Activated T-cell treated with anti-CD3 and anti-CD28 coated beads, Interleukin-2, amount 50 U/mL, for 4 hours (primary cell): ENCODE measurements around the gene AFF2. TPM values are rescaled to one million over a fixed set of nuclear protein-coding genes. Genes with fewer than 3 reads are reported as not detected.

ENCODE experiments used
- ATAC-seq, 2 donors: fragments of 200-7000 bp; cut with Tn5 transposase; one replicate each; pipeline ENCODE4 v1.10.0; 2021
- DNase-seq: peaks from one replicate; pipeline ENCODE4 v3.0.0-alpha.2; 2020
- H3K27me3 Mint-ChIP-seq: one replicate; pipeline ENCODE4 v1.8.0; 2021; ENCODE audit warnings: low read depth, mixed read lengths
- H3K36me3 Mint-ChIP-seq: one replicate; pipeline ENCODE4 v1.8.0; 2022; ENCODE audit warnings: mixed read lengths; ENCODE audit not compliant: insufficient read depth
- H3K4me1 Mint-ChIP-seq: one replicate; pipeline ENCODE4 v1.8.0; 2021; ENCODE audit warnings: low read depth, mixed read lengths
- H3K4me3 Mint-ChIP-seq: one replicate; pipeline ENCODE4 v1.8.0; 2021; ENCODE audit warnings: mild to moderate bottlenecking, moderate library complexity, mixed read lengths
- H3K9me3 Mint-ChIP-seq: one replicate; pipeline ENCODE4 v1.8.0; 2021; ENCODE audit warnings: mixed read lengths
- total RNA-seq, 3 donors: library from RNA; stranded (reverse); gene quantifications; one replicate each; pipeline ENCODE4 v1.2.1, GENCODE V29; 2021

The AFF2 gene
- total RNA-seq, 3 donors from 2014 or later, result 4.9 to 7.0 (median 5.8) TPM

DNA sequence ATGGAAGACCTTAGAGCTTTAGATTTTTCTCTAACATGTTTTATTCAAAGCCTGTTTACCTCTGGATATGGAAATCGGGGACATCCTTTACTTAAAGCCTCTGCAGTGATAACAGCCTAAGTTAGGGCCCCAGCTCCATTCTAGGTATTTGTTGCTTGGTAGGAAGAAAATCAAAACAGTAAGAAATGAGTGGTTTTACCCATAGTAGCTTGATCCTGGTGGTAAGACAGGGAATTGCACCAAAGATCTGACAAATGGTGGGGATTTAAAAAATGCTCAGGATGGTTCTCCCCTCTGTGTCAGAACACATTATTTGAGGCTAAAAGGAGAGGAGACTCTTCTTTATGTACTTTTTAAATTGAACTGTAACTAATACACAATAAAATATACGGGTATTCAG is 52.4 kb downstream of the AFF2 start:
- no peak overlapping the region for H3K4me3 Mint-ChIP-seq
- peaks cover 1% of the 10 kb centered on the region for H3K4me1 Mint-ChIP-seq
- H3K27me3 Mint-ChIP-seq, result no peaks in the 10 kb centered on the region
- no peaks in the 10 kb centered on the region for H3K9me3 Mint-ChIP-seq
- DNase-seq (no peak), ATAC-seq (no peak)
- H3K36me3 Mint-ChIP-seq, result no peaks in the 10 kb centered on the region

DNA sequence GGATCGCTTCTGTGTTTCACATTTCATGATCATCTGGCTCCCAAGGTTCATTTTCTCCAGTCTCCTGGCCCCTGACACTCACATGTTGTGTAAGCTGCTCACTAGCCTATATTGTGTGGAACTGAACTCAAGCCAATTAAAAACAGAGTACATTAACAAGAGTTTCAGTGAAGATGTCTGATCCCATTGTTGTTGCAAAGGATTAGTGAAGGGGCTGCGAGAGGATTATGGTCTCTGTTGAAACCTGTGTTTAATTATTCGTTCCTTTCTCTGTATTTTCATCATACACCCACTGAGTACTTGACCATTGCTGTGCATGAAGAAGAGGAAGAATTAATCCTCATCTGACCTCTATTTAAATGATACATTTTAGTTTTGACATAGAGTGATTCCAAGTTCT is 54.7 kb downstream of the AFF2 start:
- peaks cover 1% of the 10 kb centered on the region for H3K4me1 Mint-ChIP-seq
- no peak for DNase-seq
- ATAC-seq, result no peak
- no peaks in the 10 kb centered on the region for H3K27me3 Mint-ChIP-seq
- H3K9me3 Mint-ChIP-seq, result no peaks in the 10 kb centered on the region
- H3K36me3 Mint-ChIP-seq, result no peaks in the 10 kb centered on the region
- H3K4me3 Mint-ChIP-seq, result no peak overlapping the region

DNA sequence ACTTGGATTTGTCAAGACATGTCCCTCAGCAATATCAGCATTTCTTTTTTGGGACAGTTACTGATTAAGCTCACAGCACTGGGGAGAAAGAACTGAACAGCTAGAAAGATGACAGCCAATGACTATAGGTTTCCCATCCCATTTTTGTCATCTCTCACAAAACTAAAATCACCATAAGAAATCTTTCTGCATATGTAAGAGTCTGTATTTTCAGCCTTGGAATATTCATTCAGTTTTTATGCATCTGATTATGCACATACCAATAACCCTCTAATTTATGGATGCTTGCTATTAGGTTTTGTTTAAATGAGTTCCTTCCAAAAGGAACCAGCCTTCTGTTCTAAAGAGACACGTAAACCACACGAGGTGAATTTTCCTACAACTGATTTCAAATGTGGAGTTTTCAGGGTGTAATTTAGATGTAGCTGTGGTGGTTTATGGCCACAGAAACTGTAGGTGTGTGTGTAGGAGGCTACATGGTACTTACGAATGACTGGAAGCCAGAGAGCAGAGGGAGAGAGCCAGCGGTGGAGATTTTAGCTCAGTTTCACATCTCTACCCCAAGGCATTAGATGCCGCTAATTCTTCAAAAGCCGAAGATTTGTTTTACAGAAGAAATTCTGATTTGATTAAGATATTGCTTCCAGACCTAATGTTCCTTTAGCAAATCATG is 55.3 kb downstream of the AFF2 start:
- Mint-ChIP-seq H3K9me3 (no peaks in the 10 kb centered on the region), H3K36me3 (no peaks in the 10 kb centered on the region), H3K27me3 (no peaks in the 10 kb centered on the region), H3K4me3 (no peak overlapping the region), H3K4me1 (peaks cover 1% of the 10 kb centered on the region)
- ATAC-seq, result no peak
- DNase-seq, result no peak

DNA sequence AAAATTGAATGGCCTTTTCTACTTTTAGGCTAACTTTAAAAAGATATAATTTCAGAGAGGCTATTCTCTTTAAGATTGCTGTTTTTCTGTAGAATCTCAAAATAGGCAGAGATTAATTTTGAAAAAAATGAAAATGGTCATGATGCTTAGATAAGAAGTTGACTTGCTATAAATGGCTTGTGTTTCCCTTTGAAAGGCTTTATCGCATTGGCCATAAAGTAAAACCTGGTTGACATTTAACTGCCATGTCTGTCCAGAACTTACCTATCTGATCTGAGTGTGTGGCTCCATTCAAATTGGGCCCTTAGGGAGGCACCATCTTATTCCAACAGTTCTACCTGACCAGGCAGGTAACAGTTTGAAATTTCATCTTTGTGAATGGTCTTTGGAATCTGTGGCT is 56.1 kb downstream of the AFF2 start:
- Mint-ChIP-seq H3K9me3 (no peaks in the 10 kb centered on the region), H3K27me3 (no peaks in the 10 kb centered on the region), H3K4me1 (peaks cover 1% of the 10 kb centered on the region), H3K4me3 (no peak overlapping the region), H3K36me3 (no peaks in the 10 kb centered on the region)
- DNase-seq (no peak), ATAC-seq (no peak)

DNA sequence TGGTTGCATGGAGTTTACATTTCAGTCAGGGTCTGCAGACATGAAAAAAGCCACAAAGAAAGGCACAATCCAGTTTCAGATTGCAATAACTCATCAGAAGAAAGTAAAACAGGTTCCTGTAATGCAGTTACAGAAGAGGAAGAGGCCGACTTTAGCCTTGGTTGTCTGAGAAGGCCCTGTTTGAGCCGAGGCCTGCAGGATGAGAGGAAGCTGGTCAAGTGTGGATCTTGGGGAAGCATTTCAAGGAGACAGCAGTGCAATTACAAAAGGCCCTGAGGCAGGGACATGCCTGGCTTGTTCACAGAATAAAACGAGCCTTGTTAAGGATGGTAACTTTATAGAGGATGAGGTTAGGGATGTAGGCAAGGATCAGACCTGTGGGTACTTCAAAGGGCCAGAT is 62.4 kb downstream of the AFF2 start:
- Mint-ChIP-seq H3K27me3 (no peaks in the 10 kb centered on the region), H3K4me1 (no peaks in the 10 kb centered on the region), H3K4me3 (no peak overlapping the region), H3K36me3 (no peaks in the 10 kb centered on the region), H3K9me3 (no peaks in the 10 kb centered on the region)
- DNase-seq (no peak), ATAC-seq (no peak)

DNA sequence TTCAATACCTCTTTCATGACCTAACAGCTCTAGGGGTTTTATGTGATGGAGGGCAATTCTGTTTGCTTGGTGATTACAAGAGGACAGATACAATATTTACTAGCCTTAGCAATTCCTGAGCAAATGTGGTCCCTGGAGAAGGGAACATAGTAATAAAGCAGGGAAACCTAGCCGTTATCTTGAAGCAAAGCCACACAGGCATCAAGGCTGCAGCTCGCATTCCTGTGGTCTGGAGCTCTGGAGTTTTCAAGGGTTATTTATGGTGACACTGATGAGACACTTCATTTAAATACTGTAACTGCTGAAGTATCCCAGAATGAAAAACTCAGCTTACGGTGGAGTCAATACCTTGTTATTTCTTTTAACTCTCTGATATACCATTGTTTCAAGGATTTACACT is 66.8 kb downstream of the AFF2 start:
- H3K4me3 Mint-ChIP-seq, result no peak overlapping the region
- H3K36me3 Mint-ChIP-seq, result no peaks in the 10 kb centered on the region
- H3K4me1 Mint-ChIP-seq, result no peaks in the 10 kb centered on the region
- DNase-seq (no peak), ATAC-seq (no peak)
- no peaks in the 10 kb centered on the region for H3K9me3 Mint-ChIP-seq
- no peaks in the 10 kb centered on the region for H3K27me3 Mint-ChIP-seq

DNA sequence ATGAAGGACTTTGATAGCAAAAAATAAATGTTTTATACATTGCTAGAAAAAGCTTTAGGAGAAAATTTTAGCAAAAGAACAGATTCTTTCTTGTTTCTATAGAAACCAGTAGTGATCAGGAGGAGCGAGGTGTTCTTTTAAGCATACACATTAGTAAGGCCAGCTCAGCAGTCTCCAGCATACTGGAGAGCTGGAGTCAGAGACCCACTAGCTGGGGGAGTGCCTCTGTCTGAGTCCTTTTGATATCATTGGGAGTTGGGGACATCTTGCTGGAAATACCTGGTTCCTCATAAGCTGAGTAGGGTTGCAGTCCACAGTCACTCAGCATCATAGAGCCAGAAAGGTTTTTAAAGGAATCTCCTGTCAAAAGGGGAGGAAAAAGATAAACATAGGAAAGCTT is 67.4 kb downstream of the AFF2 start:
- Mint-ChIP-seq H3K36me3 (no peaks in the 10 kb centered on the region), H3K9me3 (no peaks in the 10 kb centered on the region), H3K27me3 (no peaks in the 10 kb centered on the region)

DNA sequence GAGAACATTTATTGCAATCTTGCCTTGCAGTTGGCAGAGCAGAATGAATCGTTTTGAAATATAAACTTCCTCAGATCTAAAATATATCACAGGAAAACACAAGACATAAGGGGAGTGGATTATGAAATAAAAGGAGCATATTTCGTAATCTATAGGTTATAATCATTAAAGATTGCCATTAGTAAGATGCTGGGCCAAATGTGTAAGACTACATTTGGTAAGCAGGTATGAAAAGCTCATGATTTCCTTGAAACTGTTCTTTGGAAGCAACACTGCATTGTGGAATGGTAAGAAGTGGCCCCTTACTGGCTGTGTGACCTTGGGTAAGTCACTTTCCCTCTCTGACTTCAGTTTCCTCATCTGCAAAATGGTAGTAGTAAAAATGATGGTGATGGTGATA is 68.3 kb downstream of the AFF2 start:
- no peaks in the 10 kb centered on the region for H3K4me1 Mint-ChIP-seq
- H3K36me3 Mint-ChIP-seq, result no peaks in the 10 kb centered on the region
- no peaks in the 10 kb centered on the region for H3K9me3 Mint-ChIP-seq
- no peak overlapping the region for H3K4me3 Mint-ChIP-seq
- no peaks in the 10 kb centered on the region for H3K27me3 Mint-ChIP-seq
- ATAC-seq (no peak), DNase-seq (no peak)

More for the DNA sequence above, 67.4 kb downstream of the AFF2 start:
- no peak for DNase-seq
- ATAC-seq, result no peak
- no peak overlapping the region for H3K4me3 Mint-ChIP-seq
- no peaks in the 10 kb centered on the region for H3K4me1 Mint-ChIP-seq

DNA sequence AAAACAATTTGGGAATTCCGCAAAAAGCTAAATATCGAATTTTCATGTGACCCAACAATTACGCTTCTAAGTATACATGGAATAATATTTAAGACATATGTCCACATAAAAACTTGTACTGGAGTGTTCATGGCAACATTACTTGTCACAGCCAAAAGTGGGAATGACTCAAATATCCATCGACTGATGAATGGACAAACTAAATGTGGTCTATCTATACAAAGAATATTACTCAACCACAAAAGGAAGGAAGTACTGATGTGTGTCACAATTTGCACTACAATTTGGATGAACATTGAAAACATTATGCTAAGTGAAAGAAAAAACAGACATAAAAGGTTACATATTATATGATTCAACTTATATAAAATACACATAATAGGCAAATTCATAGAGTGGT is 71.9 kb downstream of the AFF2 start:
- DNase-seq (no peak), ATAC-seq (no peak)
- H3K36me3 Mint-ChIP-seq, result no peaks in the 10 kb centered on the region
- H3K4me1 Mint-ChIP-seq, result no peaks in the 10 kb centered on the region
- H3K9me3 Mint-ChIP-seq, result no peaks in the 10 kb centered on the region
- no peaks in the 10 kb centered on the region for H3K27me3 Mint-ChIP-seq
- no peak overlapping the region for H3K4me3 Mint-ChIP-seq

DNA sequence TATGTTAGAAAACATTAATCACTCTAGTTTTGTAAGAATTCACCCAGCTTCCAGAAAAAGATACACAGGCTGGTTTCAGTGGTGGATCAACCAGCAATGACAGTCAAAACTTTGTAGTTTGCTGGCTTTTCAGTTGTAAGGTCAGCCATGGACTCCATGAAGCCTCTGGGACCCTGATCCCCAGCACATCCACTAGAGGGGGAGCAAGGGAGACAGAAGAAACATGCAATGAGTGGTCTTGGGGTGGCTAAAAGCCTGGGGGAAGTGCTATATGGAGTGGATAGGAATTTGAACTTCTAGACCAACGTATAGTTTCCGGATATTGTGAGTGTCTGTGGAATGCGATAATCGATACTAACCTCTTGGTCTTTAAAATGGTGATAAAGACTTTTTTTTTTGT is 72.7 kb downstream of the AFF2 start:
- Mint-ChIP-seq H3K4me1 (no peaks in the 10 kb centered on the region), H3K36me3 (no peaks in the 10 kb centered on the region), H3K9me3 (no peaks in the 10 kb centered on the region), H3K4me3 (no peak overlapping the region), H3K27me3 (no peaks in the 10 kb centered on the region)
- DNase-seq (no peak), ATAC-seq (no peak)

DNA sequence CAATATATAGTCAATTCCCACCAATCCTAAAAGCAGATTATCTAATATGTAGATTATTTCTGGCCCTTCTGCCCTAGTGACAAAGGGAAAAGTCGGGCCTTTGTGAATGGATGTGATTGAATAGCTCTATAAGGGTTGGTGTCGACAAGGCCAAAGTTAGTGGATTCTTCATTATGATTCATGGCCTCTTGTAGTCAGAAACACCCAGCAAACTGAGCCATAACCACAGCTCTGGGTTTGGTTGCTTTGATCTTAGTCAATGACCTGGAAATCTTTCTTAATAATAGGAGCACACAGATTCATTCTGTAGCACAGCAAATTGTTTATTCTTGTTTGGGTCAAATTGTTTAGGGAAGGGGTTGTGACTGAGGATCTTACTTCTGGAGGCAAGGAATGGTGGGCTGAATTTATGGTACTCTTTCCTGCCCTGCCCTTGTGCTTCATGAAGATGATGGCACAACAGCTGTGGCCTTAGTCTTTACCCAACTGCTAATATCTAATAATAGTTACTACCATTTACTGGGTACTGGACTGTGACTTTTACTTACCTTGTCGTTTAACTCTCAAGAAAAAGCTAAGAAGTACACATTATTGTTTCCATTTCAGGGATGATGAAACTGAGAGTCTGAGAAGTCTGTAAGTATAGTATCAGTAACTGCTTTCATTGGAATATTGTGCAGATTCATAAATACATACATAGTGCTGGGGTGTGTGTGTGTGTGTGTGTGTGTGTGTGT is 74.0 kb downstream of the AFF2 start:
- Mint-ChIP-seq H3K36me3 (no peaks in the 10 kb centered on the region), H3K27me3 (no peaks in the 10 kb centered on the region), H3K4me1 (no peaks in the 10 kb centered on the region), H3K4me3 (no peak overlapping the region), H3K9me3 (no peaks in the 10 kb centered on the region)
- DNase-seq, result no peak
- ATAC-seq, result no peak

DNA sequence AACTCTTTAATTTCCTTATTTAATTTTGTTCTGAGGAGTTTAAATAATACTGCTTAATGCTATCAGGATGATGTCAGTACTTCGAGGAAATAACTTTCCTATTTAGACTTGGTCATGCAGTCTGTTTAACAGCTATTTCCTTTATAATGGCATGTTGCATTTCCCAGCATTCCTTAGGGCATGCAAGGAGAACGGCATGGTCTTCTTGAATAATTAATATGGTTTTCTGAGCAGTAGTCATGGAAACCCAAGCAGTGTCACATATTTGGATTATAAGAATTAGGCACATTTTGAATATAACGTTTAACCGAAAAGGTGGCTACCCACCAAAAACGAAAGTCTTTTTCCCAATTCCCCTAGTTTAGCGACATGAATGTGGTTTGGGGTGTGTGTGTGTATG is 76.0 kb downstream of the AFF2 start:
- ATAC-seq (no peak), DNase-seq (no peak)
- Mint-ChIP-seq H3K9me3 (no peaks in the 10 kb centered on the region), H3K27me3 (no peaks in the 10 kb centered on the region), H3K4me1 (no peaks in the 10 kb centered on the region), H3K36me3 (no peaks in the 10 kb centered on the region), H3K4me3 (no peak overlapping the region)

DNA sequence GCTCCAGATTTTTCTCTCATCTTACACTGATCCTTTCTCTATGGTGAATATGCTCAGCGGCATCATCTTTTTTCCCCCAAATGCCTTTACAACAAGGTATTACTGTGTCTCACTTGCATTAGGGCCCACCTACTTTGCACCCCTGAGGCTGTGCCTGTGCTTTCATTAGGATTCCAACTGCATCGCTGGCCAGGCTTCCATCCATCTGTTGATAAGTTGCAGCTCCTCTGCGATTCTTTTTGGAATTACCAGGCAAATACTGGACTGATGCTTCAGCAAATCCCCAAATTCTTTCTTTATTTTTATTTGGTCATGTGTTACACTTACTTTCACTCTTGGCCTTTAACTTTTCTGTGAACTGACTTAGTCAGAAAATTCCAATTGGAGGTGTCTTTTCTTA is 77.3 kb downstream of the AFF2 start:
- no peaks in the 10 kb centered on the region for H3K36me3 Mint-ChIP-seq
- H3K9me3 Mint-ChIP-seq, result no peaks in the 10 kb centered on the region
- no peaks in the 10 kb centered on the region for H3K27me3 Mint-ChIP-seq
- H3K4me3 Mint-ChIP-seq, result no peak overlapping the region
- DNase-seq, result no peak
- no peak for ATAC-seq
- no peaks in the 10 kb centered on the region for H3K4me1 Mint-ChIP-seq

DNA sequence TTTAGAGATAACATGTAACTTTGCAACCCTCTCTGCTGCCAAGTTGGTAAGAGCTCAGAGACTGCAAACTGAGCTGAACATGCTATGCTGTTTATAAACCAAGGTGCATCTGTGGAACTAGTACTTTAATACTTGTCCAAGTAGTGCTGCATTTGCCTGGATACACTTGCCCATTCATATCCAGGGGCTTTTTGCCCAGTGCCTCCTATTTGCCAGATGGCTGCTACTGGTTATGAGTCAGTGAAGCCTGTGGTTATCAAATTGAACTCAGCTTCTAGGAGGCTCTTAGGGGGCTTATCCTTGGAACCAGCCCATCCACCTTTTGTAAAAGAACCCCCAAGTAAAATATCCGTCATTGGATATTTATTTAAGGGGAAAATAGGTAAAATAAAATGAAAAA is 79.6 kb downstream of the AFF2 start:
- ATAC-seq (no peak), DNase-seq (no peak)
- H3K9me3 Mint-ChIP-seq, result no peaks in the 10 kb centered on the region
- H3K4me3 Mint-ChIP-seq, result no peak overlapping the region
- no peaks in the 10 kb centered on the region for H3K36me3 Mint-ChIP-seq
- no peaks in the 10 kb centered on the region for H3K4me1 Mint-ChIP-seq
- no peaks in the 10 kb centered on the region for H3K27me3 Mint-ChIP-seq

DNA sequence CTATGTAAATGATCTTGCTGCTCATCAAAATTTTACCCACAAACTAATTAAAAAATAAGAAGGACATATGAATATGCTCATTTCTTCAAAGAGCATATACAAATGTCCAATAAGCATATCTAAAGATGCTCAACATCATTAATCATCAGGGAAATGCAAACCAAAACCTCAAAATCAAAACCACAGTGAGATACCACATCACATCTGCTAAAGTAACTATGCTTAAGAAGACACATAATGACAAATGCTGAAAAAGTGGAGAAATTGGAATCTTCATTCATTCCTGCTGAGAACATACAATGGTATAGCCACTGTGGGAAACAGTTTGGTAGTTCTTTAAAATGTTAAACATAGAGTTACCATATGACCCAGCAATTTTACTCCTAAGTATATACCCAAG is 81.9 kb downstream of the AFF2 start:
- no peaks in the 10 kb centered on the region for H3K27me3 Mint-ChIP-seq
- H3K9me3 Mint-ChIP-seq, result no peaks in the 10 kb centered on the region
- H3K36me3 Mint-ChIP-seq, result no peaks in the 10 kb centered on the region
- H3K4me3 Mint-ChIP-seq, result no peak overlapping the region
- H3K4me1 Mint-ChIP-seq, result no peaks in the 10 kb centered on the region
- DNase-seq, result no peak
- ATAC-seq, result no peak
